Measurements from ENCODE around the gene TRAF3IP1.

Gene TRAF3IP1

GRCh38 chr2:238287737-238288649 lies 32.3 kb upstream of the TRAF3IP1 start, which contains the start of gene PER2:
TSS of gene PER2 (minus strand) at chr2:238288610. CDS start at chr2:238277936, 10,674 bp downstream.
- peak in 1 of 2 donors; percentile 8 for DNase-seq (ENCODE audit: low read depth in 2 of 2, low spot score in 1 of 2)

- DNase-seq (ENCODE audit: low read depth in 2 of 2, low spot score in 1 of 2), result peak; percentile 90 to 95
Measured at GRCh38 chr2:238288650-238289573, 31.4 kb upstream of the TRAF3IP1 start.

GRCh38 chr2:238289574-238289973 lies 30.7 kb upstream of the TRAF3IP1 start:
- no peak for DNase-seq (ENCODE audit: low read depth in 2 of 2, low spot score in 1 of 2)

GRCh38 chr2:238290091-238290509 lies 30.2 kb upstream of the TRAF3IP1 start:
- peak in 1 of 2 donors; percentile 15 for DNase-seq (ENCODE audit: low read depth in 2 of 2, low spot score in 1 of 2)

GRCh38 chr2:238290715-238291549 lies 29.4 kb upstream of the TRAF3IP1 start:
- no peak for DNase-seq (ENCODE audit: low read depth in 2 of 2, low spot score in 1 of 2)

GRCh38 chr2:238291550-238292281 lies 28.6 kb upstream of the TRAF3IP1 start:
- DNase-seq (ENCODE audit: low read depth in 2 of 2, low spot score in 1 of 2), result no peak

- DNase-seq (ENCODE audit: low read depth in 2 of 2, low spot score in 1 of 2), result no peak
Measured at GRCh38 chr2:238294046-238294392, 26.3 kb upstream of the TRAF3IP1 start.

- no peak for DNase-seq (ENCODE audit: low read depth in 2 of 2, low spot score in 1 of 2)
Measured at GRCh38 chr2:238294393-238295143, 25.8 kb upstream of the TRAF3IP1 start.

- DNase-seq (ENCODE audit: low read depth in 2 of 2, low spot score in 1 of 2), result no peak
Measured at GRCh38 chr2:238295144-238296112, 24.9 kb upstream of the TRAF3IP1 start.

GRCh38 chr2:238296638-238297457 lies 23.5 kb upstream of the TRAF3IP1 start:
- no peak for DNase-seq (ENCODE audit: low read depth in 2 of 2, low spot score in 1 of 2)

- DNase-seq (ENCODE audit: low read depth in 2 of 2, low spot score in 1 of 2), result no peak
Measured at GRCh38 chr2:238299803-238300202, 20.5 kb upstream of the TRAF3IP1 start.

- DNase-seq (ENCODE audit: low read depth in 2 of 2, low spot score in 1 of 2), result no peak
Measured at GRCh38 chr2:238302087-238302486, 18.2 kb upstream of the TRAF3IP1 start.

GRCh38 chr2:238302751-238303150 lies 17.6 kb upstream of the TRAF3IP1 start:
- no peak for DNase-seq (ENCODE audit: low read depth in 2 of 2, low spot score in 1 of 2)

- no peak for DNase-seq (ENCODE audit: low read depth in 2 of 2, low spot score in 1 of 2)
Measured at GRCh38 chr2:238304116-238304515, 16.2 kb upstream of the TRAF3IP1 start.

- no peak for DNase-seq (ENCODE audit: low read depth in 2 of 2, low spot score in 1 of 2)
Measured at GRCh38 chr2:238305092-238305862, 15.0 kb upstream of the TRAF3IP1 start.

GRCh38 chr2:238305965-238306671 lies 14.2 kb upstream of the TRAF3IP1 start:
- no peak for DNase-seq (ENCODE audit: low read depth in 2 of 2, low spot score in 1 of 2)

All from stimulated activated CD8-positive, alpha-beta memory T cell treated with anti-CD3 and anti-CD28 coated beads, Interleukin-4, amount 100 ng/mL, for 1 hour (primary cell).